Right lobe of liver (tissue), 6 donors: ENCODE results near the gene IGF2. TPM values are rescaled to one million over a fixed set of nuclear protein-coding genes. Genes with fewer than 3 reads are reported as not detected.
"Not testable (repeated sequence)": the region's sequence is repeated elsewhere in the genome, so short reads cannot be mapped to it uniquely, and the experiment has no call there.

Source experiments
- ATAC-seq, 4 donors: fragments of 200-7000 bp; cut with Tn5 transposase; one replicate each; pipeline ENCODE4 v1.9.1; 2020; ENCODE audit warnings: mild to moderate bottlenecking in 4 of 4, moderate library complexity in 4 of 4
- DNase-seq, 3 donors: peaks; one replicate each; pipeline ENCODE4 v3.0.0-alpha.2; 2020
- H3K27ac ChIP-seq, 3 donors: fragments of 200-600 bp; one replicate each; pipeline ENCODE4 v1.8.0; 2022
- H3K27me3 ChIP-seq, 2 donors: fragments of 200-600 bp; one replicate each; pipeline ENCODE4 v1.8.0; 2022
- H3K36me3 ChIP-seq, 4 donors: fragments of 200-600 bp; sonication (generic) in 1 of 4; one replicate each; pipeline versions ENCODE4 v1.5.1 to v1.8.0; 2017 to 2022; ENCODE audit warnings: control low read depth in 1 of 4
- H3K4me1 ChIP-seq, 4 donors: fragments of 200-600 bp; sonication (generic) in 1 of 4; one replicate each; pipeline versions ENCODE4 v1.5.1 to v1.8.0; 2017 to 2022; ENCODE audit warnings: control low read depth in 1 of 4
- H3K4me3 ChIP-seq, 3 donors: fragments of 200-600 bp; one replicate each; pipeline ENCODE4 v1.8.0; 2022
- H3K9me3 ChIP-seq, 4 donors: fragments of 200-600 bp; sonication (generic) in 1 of 4; one replicate each; pipeline versions ENCODE4 v1.5.1 to v1.8.0; 2017 to 2022; ENCODE audit warnings: control low read depth in 1 of 4
- CTCF ChIP-seq, 4 donors: fragments of 200-600 bp in 3 of 4; fragments of 450-650 bp in 1 of 4; IDR thresholded peaks; one replicate each; pipeline versions ENCODE4 v1.5.1 to v1.8.0; 2016 to 2022; ENCODE audit warnings: antibody characterized with exemption in 4 of 4, mild to moderate bottlenecking in 2 of 4
- POLR2A ChIP-seq: fragments of 450-650 bp; IDR thresholded peaks from one replicate; pipeline ENCODE4 v1.6.1; 2017; ENCODE audit warnings: antibody characterized with exemption, mild to moderate bottlenecking
- WGBS: methylation state at CpG from one replicate; pipeline ENCODE4 v1.1.6; 2018; ENCODE audit warnings: low coverage, low lambda C conversion rate; ENCODE audit not compliant: insufficient coverage; ENCODE audit errors: missing lambda C conversion rate; 5-methylcytosine and 5-hydroxymethylcytosine counted together
- intact Hi-C, 2 donors: fragments of 100-400 bp; cut with DNase I; formaldehyde crosslinking; loops; one replicate each; pipeline versions ENCODE4 v1.11.2 to v1.14.1; 2022
- total RNA-seq, 6 experiments: library from RNA; depleted of rRNA in 2 of 6; stranded (reverse); fragments of >200 nt in 2 of 6; fragmentation: NEBNext Ultra II Directional in 3 of 6; extraction: Animal tissue kit (Norgen Biotek cat#: 25700) in 3 of 6; gene quantifications; one replicate each; pipeline versions ENCODE4 v1.1.0 to v1.2.4, GENCODE V29; 2016 to 2023
- donor health status: DM: no; HTN: yes; CAD: no.
- donor health status: DM: no; HTN: no; CAD: no.
- donor health status: DM: no; HTN: no; CAD: no.
- donor health status: DM: no; HTN: yes; CAD: no.
- donor health status: DM: no; HTN: yes; CAD: no.

IGF2 gene
- total RNA-seq, 6 experiments from 2014 or later: 86.6 to 289 (median 177) TPM

- TF ChIP-seq CTCF (IDR thresholded peaks at IDR 0.05) (no peak), POLR2A (no peak)
- no peak for ATAC-seq
- WGBS: 15% methylated on average over 3 of the region's 15 CpGs
- no peak for DNase-seq
- no peak overlapping the region for H3K4me3 ChIP-seq
- no peaks in the 10 kb centered on the region for H3K27me3 ChIP-seq
- no peaks in the 10 kb centered on the region for H3K36me3 ChIP-seq
- no peaks in the 10 kb centered on the region for H3K9me3 ChIP-seq
- no peak overlapping the region for H3K27ac ChIP-seq
- intact Hi-C loops: no loop called here
- no peaks in the 10 kb centered on the region for H3K4me1 ChIP-seq
Observed at GRCh38 chr11:2180347-2180746, 41.2 kb upstream of the IGF2 start.

- H3K4me1 ChIP-seq: no peaks in the 10 kb centered on the region
- H3K27me3 ChIP-seq: no peaks in the 10 kb centered on the region
- DNase-seq: no peak
- no peak for ATAC-seq
- no peaks in the 10 kb centered on the region for H3K36me3 ChIP-seq
- intact Hi-C loops: no loop called here
- H3K4me3 ChIP-seq: no peak overlapping the region
- H3K27ac ChIP-seq: no peak overlapping the region
- no peaks in the 10 kb centered on the region for H3K9me3 ChIP-seq
- WGBS: 73% methylated on average over 4 of the region's 10 CpGs
- TF ChIP-seq POLR2A: no peak
- no peak for TF ChIP-seq CTCF (IDR thresholded peaks at IDR 0.05)
Observed at GRCh38 chr11:2179516-2179915, 40.3 kb upstream of the IGF2 start.

GRCh38 chr11:2178906-2179494, 39.8 kb upstream of the IGF2 start:
- H3K36me3 ChIP-seq: no peaks in the 10 kb centered on the region
- ATAC-seq (no peak), DNase-seq (no peak)
- no peak overlapping the region for H3K27ac ChIP-seq
- TF ChIP-seq CTCF (IDR thresholded peaks at IDR 0.05): no peak
- no peak for TF ChIP-seq POLR2A
- WGBS: 55% methylated on average over 4 of the region's 16 CpGs
- H3K9me3 ChIP-seq: no peaks in the 10 kb centered on the region
- H3K4me3 ChIP-seq: no peak overlapping the region
- intact Hi-C loops: no loop called here
- H3K4me1 ChIP-seq: no peaks in the 10 kb centered on the region
- H3K27me3 ChIP-seq: no peaks in the 10 kb centered on the region

- intact Hi-C loops, H3K27me3 ChIP-seq, H3K4me1 ChIP-seq, H3K36me3 ChIP-seq, H3K9me3 ChIP-seq, ATAC-seq, H3K27ac ChIP-seq, DNase-seq, H3K4me3 ChIP-seq: not testable (repeated sequence)
- WGBS: 25% methylated on average over 4 of the region's 16 CpGs
Observed at GRCh38 chr11:2178055-2178773, 39.0 kb upstream of the IGF2 start.

- no peak for TF ChIP-seq CTCF (IDR thresholded peaks at IDR 0.05)
- H3K4me3 ChIP-seq: no peak overlapping the region
- WGBS: 30% methylated on average over 2 of the region's 18 CpGs
- no peaks in the 10 kb centered on the region for H3K4me1 ChIP-seq
- H3K36me3 ChIP-seq: no peaks in the 10 kb centered on the region
- no peaks in the 10 kb centered on the region for H3K27me3 ChIP-seq
- DNase-seq: no peak
- intact Hi-C loops: no loop called here
- H3K27ac ChIP-seq: no peak overlapping the region
- ATAC-seq: no peak
- H3K9me3 ChIP-seq: no peaks in the 10 kb centered on the region
Observed at GRCh38 chr11:2177076-2177475, 37.9 kb upstream of the IGF2 start.
